HG02973 (cell line): ENCODE measurements around the gene EIF2S1.
"Not testable (repeated sequence)": the region's sequence is repeated elsewhere in the genome, so short reads cannot be mapped to it uniquely, and the experiment has no call there.

Source experiments
- ATAC-seq: cut with Tn5 transposase; IDR thresholded peaks from one replicate; pipeline ENCODE4 v1.9.1; 2021; ENCODE audit warnings: moderate library complexity; ENCODE audit not compliant: unreplicated experiment

The EIF2S1 gene

DNA sequence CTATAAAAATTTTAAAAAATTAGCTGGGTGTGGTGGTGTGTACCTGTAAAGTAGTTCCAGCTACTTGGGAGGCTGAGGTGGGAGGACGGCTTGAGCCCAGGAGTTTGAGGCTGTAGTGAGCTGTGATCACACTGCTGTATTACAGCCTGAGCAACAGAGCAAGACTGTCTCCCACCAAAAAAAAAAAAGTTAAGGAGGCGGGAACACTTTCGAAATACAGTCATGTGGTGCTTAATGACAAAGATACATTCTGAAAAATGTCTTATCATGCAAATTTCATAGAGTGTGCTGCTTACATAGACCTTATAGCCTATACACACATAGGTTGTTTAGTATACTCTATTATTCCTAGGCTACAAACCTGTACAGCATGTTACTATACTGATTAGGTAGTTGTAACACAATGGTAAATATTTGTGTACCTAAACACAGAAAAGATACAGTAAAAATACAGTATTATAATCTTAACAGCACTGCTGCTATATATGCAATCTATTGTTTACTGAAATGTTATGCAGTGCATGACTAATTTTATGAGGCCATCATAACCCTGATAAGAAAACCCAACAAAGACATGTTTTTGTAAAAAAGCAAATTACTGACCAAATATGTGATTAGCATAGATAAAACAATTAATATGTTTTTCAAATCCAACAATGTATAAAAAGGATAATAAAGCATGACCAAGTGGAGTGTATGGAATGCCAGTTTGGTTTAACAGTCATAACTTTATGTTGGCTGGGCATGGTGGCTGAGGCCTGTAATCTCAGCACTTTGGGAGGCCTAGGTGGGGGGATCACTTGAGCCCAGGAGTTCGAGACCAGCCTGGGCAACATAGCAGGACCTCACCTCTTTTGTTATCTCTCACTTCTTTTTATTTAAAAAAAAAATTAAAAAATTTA, 11.4 kb downstream of the EIF2S1 start:
- ATAC-seq = no peak

DNA sequence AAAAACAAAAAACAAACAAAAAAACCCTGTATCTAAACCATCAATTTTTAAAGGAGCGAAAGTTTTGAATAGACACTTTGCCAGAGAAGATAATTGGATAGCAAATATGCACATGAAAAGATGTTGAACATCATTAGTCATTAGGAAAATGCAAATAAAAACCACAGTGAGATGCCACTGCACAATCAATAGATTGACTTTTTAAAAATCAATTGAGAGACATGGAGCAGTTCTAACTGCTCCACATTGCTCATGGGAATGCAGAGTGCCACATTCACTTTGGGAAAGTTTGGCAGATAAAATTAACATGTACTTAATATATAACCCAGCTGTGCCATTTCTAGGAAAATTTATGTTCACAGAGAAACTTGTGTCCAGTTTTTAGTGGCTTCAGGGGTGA, 12.7 kb downstream of the EIF2S1 start:
- no peak for ATAC-seq

- no peak for ATAC-seq
Measured at GRCh38 chr14:67373347-67373746, 13.2 kb downstream of the EIF2S1 start.

DNA sequence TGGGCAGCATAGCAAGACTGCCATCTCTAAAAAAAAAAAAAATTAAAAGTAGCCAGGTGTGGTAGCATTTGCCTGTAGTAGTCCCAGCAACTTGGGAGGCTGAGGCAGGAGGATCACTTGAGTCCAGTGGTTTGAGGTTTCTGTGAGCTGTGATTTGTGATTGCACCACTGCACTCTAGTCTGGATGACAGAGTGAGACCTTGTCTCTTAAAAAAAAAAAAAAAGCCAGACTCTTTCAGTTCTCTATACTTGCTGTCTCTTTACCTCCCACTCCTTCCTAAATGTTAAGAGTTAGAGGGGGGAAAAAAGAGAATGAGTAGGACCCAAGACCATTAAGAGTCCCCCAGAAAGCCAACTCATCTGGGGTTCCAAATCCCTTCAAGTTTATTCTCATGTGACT, 17.8 kb downstream of the EIF2S1 start:
- no peak for ATAC-seq

DNA sequence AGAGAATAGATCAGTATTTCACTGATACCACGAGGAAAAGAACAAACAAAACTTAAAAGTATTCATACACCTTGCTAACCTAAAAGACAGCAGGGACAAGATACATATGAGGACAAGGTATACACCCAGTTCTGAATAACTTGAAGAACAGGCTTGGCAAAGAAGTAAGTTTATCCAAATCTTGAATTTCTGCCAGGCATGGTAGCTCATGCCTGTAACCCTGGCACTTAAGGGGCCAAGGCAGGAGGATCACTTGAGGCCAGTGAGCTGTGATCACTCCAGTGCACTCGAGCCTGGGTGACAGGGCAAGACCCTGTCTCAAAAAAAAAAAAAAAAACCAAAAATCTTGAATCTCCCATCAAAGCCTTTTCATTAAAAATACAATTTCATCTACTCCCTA, 25.0 kb downstream of the EIF2S1 start:
- ATAC-seq = no peak

DNA sequence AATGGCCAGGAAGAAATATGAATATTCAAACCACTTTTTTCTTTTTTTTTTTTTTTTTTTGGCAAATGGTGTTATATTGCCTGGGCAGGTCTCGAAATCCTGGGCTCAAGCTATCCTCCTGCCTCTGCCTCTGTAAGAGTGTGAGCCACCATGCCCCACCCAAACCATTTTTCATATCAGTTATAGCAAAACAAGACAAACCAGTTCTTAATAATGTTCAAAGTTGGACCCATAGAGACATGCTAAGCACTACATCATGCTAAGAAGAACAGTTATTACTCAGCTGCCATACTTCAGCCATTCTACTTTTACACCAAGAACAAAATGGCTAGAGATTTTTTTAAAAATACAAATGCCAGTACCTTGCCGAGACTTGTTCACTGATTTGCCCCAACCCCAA, 25.5 kb downstream of the EIF2S1 start:
- no peak for ATAC-seq

DNA sequence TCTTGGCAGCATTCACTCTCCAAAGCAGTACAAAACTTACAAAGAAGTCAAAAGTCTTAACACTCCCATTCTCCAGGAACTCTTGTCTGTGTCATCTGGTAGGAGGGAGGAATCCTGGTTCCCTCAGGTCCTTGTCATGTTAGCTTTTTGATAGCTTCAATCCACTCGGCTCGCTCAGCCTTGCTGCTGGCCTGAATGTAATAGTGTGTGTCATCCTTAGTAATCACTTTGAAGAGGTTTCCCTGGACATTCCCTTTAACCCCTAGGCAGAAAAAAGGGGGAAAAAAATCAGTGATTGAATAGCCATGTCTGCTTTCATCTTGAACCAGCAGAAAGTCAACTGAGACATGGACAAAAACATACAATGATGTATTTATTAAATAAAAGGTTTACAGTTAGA, 27.1 kb downstream of the EIF2S1 start:
- ATAC-seq = no peak

DNA sequence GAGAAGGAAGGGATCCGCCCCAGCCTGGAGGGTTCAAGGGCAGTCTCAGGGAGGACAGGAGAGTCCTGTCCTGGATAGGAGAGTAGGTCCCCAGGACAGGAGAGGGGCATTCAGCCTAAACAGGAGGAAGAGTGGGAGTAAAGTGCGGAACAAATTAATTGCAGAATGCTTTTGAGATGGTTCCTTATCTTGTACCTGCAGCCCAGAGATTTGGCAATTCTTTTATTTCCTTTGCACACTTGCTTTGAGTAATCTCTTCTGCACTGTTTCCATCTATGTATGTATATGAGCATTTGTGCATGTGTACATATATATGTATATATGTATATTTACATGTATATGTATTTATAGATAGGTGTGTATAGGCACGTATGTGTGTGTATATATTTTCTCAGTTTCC, 29.1 kb downstream of the EIF2S1 start:
- no peak for ATAC-seq

DNA sequence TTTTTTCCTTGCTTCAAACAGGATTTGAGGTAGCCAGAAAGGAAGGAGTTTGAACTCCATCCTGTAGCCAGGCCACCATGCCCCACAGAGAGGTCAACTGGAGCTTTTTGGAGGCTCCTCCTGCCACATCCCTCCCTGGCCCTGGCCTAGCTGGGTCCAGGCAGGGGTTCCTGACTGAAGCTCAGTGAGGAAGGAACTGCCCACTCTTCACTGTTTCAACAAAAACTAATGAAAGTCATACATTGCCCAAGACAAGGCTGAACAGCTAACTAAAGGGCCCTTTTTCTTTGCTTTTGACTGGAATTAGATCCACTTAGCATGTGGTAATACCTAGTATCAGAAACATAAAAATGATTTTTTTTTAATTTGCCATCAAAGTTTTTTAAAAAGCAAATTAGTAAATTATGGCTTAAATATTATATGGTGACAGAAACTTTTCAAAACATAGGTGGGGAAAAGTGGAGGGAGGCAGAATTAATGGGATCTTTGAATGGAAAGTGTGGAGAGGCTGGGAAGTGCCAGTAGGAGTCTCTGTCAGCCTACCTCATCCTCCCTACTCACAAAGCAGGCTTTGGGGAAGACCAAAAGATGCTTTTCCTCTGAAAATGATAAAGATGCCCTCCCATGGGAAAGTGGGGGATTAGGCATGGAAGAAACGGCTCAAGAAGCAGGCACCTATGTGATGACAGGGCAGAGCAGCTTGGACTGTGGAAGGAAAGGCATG, 29.8 kb downstream of the EIF2S1 start:
- no peak for ATAC-seq

GRCh38 chr14:67391268-67391667, 31.1 kb downstream of the EIF2S1 start:
- ATAC-seq = no peak

DNA sequence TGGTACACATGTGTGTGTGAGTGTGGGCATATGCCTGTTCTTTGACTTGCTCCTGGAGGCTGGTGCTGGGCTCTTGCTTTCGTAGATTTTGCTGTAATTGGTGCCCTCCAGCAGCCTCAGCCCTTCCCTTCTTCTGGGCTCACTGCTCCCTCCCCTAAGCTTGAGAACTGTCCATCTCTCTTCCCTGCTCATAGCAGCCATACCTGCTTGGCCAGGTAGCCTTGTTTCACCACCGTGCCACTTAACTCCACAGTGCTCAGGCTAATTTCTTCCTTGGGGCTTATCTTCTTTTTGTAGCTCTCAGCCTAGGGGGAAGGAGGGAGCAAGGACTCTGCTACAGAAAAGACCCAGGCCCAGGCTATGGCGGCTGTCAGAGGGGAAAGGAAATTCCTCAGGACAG, 32.0 kb downstream of the EIF2S1 start:
- ATAC-seq = no peak

DNA sequence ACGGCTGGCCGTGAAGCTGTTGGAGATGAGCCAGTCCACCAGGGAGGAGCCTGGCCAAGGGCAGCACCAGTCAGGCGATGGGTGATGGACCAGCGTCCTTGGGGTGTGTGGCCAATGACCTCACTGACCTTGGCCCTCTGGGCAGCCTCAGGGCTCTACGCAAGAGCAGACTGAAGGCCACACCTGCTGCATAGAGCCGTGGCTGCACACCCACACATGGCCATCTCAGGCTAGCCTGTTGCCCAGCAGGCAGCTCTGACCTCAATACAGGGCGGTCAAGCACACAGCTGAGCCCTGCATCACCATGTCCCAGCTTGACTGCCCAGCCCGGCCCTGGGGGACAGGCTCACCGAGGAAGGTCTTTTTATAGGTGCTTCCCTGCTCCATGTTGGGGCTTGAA, 32.7 kb downstream of the EIF2S1 start:
- ATAC-seq = no peak

GRCh38 chr14:67393689-67394088, 33.6 kb downstream of the EIF2S1 start:
- no peak for ATAC-seq

DNA sequence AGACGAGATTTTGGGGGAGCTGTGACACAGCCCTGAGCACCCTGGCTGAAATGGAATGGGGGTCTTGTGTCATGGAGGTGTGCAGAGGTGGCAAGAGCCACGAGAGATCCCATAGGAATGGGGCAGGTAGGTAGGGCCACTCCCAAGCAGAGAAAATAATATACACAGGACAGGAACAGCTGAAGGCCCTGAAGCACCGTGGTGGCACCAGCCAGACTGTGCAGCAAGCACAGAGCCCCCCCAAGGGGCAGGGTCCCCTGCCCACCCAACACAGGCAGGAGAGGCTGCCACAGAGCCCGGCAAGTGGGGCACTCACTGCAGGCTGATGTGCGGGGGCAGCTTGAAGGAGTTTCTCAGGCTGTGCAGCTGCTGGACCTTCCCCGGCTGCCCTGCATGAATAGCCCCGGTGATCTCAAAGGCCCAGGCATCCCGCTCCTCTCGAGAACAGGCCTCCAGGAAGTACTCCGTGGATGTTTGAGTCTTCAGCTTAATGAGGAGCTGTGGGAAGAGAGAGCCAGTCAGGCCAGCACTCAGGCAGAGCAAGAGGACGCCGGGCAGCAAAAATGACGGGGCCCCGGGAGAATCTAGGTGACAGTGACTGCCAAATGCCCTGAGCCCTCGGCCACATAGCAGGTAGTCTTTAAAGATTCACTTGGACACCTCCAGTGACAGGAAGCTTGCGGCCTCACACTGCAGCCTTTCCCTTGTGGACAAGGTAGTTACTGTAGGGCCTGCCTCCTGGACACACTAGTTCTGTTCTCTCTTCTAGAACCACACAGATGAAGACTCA, 35.2 kb downstream of the EIF2S1 start:
- no peak for ATAC-seq

- ATAC-seq = no peak
Measured at GRCh38 chr14:67395876-67396189, 35.7 kb downstream of the EIF2S1 start.

DNA sequence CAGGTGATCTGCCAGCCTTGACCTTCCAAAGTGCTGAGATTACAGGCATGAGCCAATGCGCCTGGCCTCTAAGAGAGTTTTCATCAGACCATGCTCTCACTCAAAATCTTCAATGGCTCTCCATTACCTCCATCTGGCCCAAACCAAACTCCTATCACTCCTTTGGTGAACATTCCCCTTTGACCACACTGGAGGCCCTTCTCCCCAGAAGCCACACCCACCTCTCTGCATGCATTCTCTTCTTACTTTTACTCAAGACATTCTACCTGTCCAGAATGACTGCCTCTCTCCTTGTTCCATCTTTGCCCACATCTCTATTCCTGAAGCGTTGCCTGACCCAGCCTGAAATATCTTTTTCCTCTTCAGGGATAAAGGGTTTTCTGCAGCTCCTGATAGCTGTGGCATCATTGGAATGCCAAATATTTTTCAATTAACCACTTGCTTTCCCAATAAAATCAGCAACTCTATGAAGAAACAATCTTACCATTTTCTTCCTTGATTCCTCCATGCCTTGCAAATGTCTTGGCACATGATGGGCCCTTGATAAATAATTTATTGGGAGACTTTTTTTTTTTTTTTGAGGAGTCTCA, 36.3 kb downstream of the EIF2S1 start:
- ATAC-seq = no peak

GRCh38 chr14:67397536-67397935, 37.4 kb downstream of the EIF2S1 start:
- no peak for ATAC-seq

GRCh38 chr14:67400434-67400833, 40.3 kb downstream of the EIF2S1 start:
- no peak for ATAC-seq

- no peak for ATAC-seq
Measured at GRCh38 chr14:67405771-67406170, 45.6 kb downstream of the EIF2S1 start.

DNA sequence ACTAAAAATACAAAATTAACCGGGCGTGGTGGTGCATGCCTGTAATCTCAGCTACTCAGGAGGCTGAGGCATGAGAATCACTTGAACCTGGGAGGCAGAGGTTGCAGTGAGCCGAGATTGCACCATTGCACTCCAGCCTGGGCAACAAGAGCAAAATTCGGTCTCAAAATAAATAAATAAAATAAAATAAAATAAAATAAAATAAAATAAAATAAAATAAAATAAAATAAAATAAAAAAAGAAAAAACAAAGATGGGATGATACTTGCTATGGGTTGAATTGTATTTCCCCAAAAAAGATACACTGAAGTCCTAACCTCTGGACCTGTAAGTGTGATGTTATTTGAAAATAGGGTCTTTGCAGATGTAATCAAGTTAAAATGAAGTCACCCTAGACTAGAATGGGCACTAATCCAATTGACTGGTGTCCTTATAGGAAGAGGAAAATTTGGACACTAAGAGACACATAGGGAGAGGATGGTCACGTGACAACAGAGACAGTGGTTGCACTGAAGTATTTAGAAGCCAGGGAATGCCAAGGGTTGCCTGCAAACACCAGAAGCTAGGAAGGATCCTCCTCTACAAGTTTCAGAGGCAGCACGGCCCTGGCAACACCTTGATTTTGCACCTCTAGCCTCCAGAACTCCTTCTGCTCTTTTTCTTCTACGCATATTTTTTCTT, 48.1 kb downstream of the EIF2S1 start:
- ATAC-seq = not testable (repeated sequence)

DNA sequence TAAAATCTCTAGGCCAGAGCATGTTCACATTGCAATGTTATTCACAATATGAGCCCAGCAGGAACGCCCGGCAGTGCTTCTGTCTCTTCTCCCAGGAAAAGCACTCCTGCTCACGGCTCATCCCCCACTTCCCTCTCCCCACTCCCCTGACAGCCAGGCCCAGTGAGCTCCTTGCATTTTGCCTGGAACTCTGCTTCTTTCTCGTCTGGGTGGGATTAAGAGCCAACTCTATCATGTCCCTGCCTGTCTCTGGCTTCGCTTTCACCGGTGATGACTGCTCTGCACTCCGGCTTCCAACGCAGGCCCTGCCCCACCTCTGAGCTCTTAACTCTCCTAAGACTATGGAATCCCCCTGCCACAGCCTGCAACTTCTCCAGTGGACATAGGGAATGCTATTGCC, 49.3 kb downstream of the EIF2S1 start:
- ATAC-seq = no peak
